ENCODE data around the gene LRCOL1. TPM values are rescaled to one million over a fixed set of nuclear protein-coding genes. Genes with fewer than 3 reads are reported as not detected.
"Not testable (repeated sequence)": the region's sequence is repeated elsewhere in the genome, so short reads cannot be mapped to it uniquely, and the experiment has no call there.

The LRCOL1 gene
- total RNA-seq, 1 experiment from 2014 or later, result not detected

- Histone ChIP-seq H3K4me1 (ENCODE audit: control insufficient read depth, insufficient read depth, low read length) (peaks cover 7% of the 10 kb centered on the region), H3K9me3 (ENCODE audit: control insufficient read depth, insufficient read depth, low read depth, low read length) (no peaks in the 10 kb centered on the region), H3K27ac (ENCODE audit: low read length) (peak overlapping the region; percentile 59; the same call in 1 of the 2 replicates), H3K36me3 (ENCODE audit: control insufficient read depth, insufficient read depth, low read length) (no peaks in the 10 kb centered on the region), H3K4me3 (ENCODE audit: low read depth in 2 of 2, low read length in 2 of 2) (peak overlapping the region; percentile 24 to 45), H3K27me3 (ENCODE audit: control insufficient read depth, insufficient read depth, low read length) (no peaks in the 10 kb centered on the region)
- DNase-seq (ENCODE audit: low read depth, low spot score), result no peak
- in situ Hi-C loops (cut with HindIII; ENCODE audit: low pct_unique_long_range_greater_than_20kb, low sequenced_read_pairs) (no loop called here), intact Hi-C loops (cut with micrococcal nuclease; ENCODE audit: unreplicated experiment) (no loop called here)
- no TSS peak for BruUV-seq (replicated peaks)
- ChIA-PET CTCF (interaction anchor here (0.5 to 1.4 kb wide), 2 partner anchors 15 to 181 kb away, joined by 3 to 6 read pairs; no protein-coding TSS in a partner anchor), POLR2A (no interaction called here)
- ATAC-seq, result peak; percentile 79
- no peak for TF ChIP-seq POLR2AphosphoS5 (IDR thresholded peaks at IDR 0.05; ENCODE audit: low read depth, low read length)
- peak; percentile 87; the same call in 1 of the 2 replicates for TF ChIP-seq CTCF (IDR thresholded peaks at IDR 0.05)
- TF ChIP-seq SIN3A (IDR thresholded peaks at IDR 0.05; ENCODE audit: borderline replicate concordance, insufficient read depth, low read depth, low read length), result no peak
- TF ChIP-seq, protein P1, sequence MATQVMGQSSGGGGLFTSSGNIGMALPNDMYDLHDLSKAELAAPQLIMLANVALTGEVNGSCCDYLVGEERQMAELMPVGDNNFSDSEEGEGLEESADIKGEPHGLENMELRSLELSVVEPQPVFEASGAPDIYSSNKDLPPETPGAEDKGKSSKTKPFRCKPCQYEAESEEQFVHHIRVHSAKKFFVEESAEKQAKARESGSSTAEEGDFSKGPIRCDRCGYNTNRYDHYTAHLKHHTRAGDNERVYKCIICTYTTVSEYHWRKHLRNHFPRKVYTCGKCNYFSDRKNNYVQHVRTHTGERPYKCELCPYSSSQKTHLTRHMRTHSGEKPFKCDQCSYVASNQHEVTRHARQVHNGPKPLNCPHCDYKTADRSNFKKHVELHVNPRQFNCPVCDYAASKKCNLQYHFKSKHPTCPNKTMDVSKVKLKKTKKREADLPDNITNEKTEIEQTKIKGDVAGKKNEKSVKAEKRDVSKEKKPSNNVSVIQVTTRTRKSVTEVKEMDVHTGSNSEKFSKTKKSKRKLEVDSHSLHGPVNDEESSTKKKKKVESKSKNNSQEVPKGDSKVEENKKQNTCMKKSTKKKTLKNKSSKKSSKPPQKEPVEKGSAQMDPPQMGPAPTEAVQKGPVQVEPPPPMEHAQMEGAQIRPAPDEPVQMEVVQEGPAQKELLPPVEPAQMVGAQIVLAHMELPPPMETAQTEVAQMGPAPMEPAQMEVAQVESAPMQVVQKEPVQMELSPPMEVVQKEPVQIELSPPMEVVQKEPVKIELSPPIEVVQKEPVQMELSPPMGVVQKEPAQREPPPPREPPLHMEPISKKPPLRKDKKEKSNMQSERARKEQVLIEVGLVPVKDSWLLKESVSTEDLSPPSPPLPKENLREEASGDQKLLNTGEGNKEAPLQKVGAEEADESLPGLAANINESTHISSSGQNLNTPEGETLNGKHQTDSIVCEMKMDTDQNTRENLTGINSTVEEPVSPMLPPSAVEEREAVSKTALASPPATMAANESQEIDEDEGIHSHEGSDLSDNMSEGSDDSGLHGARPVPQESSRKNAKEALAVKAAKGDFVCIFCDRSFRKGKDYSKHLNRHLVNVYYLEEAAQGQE (IDR thresholded peaks at IDR 0.05; ENCODE audit: insufficient read depth in 1 of 2, low read depth in 2 of 2, low read length in 1 of 2), result no peak
Measured at GRCh38 chr12:132600048-132601032, 10.0 kb downstream of the LRCOL1 start.

- BruUV-seq (replicated peaks); H3K27me3 ChIP-seq (ENCODE audit: control insufficient read depth, insufficient read depth, low read length); in situ Hi-C loops (cut with HindIII; ENCODE audit: low pct_unique_long_range_greater_than_20kb, low sequenced_read_pairs); H3K4me3 ChIP-seq (ENCODE audit: low read depth in 2 of 2, low read length in 2 of 2); intact Hi-C loops (cut with micrococcal nuclease; ENCODE audit: unreplicated experiment); H3K36me3 ChIP-seq (ENCODE audit: control insufficient read depth, insufficient read depth, low read length); H3K4me1 ChIP-seq (ENCODE audit: control insufficient read depth, insufficient read depth, low read length); H3K9me3 ChIP-seq (ENCODE audit: control insufficient read depth, insufficient read depth, low read depth, low read length); ATAC-seq; DNase-seq (ENCODE audit: low read depth, low spot score): not testable (repeated sequence)
- ChIA-PET POLR2A (interaction anchor here (0.6 kb wide), 1 partner anchor 247 kb away, joined by 3 read pairs; no protein-coding TSS in a partner anchor), CTCF (interaction anchor here (0.5 to 1.4 kb wide), 3 partner anchors 15 to 180 kb away, joined by 3 to 6 read pairs (median 3); no protein-coding TSS in a partner anchor)
- H3K27ac ChIP-seq (ENCODE audit: low read length), result peak overlapping the region; percentile 7; the same call in 1 of the 2 replicates
Measured at GRCh38 chr12:132599502-132599901, 10.9 kb downstream of the LRCOL1 start.

All from Panc1 (cell line).